A549 (cell line): Measurements from ENCODE around the gene IGSF9. TPM values are rescaled to one million over a fixed set of nuclear protein-coding genes. Genes with fewer than 3 reads are reported as not detected.
A peak's percentile ranks its signal among the peaks of the same experiment; 100 is the strongest.

Experiments
- BHLHE40 ChIP-seq: IDR thresholded peaks from 2 replicates; pipeline ENCODE4 v1.6.1; 2012; ENCODE audit warnings: low read depth, low read length, inconsistent platforms
- CBX8 ChIP-seq: fragments of 200-600 bp; sonication (generic); IDR thresholded peaks from 2 replicates; pipeline ENCODE4 v1.6.1; 2016
- CHD2 ChIP-seq: fragments of 150-350 bp; IDR thresholded peaks from 2 replicates; pipeline ENCODE4 v1.6.1; 2014; ENCODE audit warnings: low read length; ENCODE audit not compliant: partially characterized antibody
- CHD4 ChIP-seq: fragments of 200-600 bp; sonication (generic); IDR thresholded peaks from 2 replicates; pipeline ENCODE4 v1.6.1; 2016; ENCODE audit warnings: antibody characterized with exemption, mild to moderate bottlenecking, borderline replicate concordance
- ESRRA ChIP-seq: fragments of 150-350 bp; IDR thresholded peaks from 2 replicates; pipeline ENCODE4 v1.6.1; 2014; ENCODE audit warnings: mild to moderate bottlenecking, low read length, borderline replicate concordance
- FOSB ChIP-seq: fragments of 250-450 bp; sonication (Bioruptor Pico); IDR thresholded peaks from 2 replicates; pipeline ENCODE4 v1.5.0; 2020; ENCODE audit warnings: mild to moderate bottlenecking, moderate library complexity
- HDAC2 ChIP-seq: fragments of 200-600 bp; sonication (generic); IDR thresholded peaks from 2 replicates; pipeline ENCODE4 v1.6.1; 2016
- HEYL ChIP-seq: fragments of 250-450 bp; sonication (Bioruptor Pico); IDR thresholded peaks from 2 replicates; pipeline ENCODE4 v1.8.0; 2021; ENCODE audit warnings: mild to moderate bottlenecking, moderate library complexity
- HOXB13 ChIP-seq: fragments of 250-450 bp; sonication (Bioruptor Pico); IDR thresholded peaks from 2 replicates; pipeline ENCODE4 v1.5.0; 2020; ENCODE audit warnings: low read depth, mild to moderate bottlenecking, moderate library complexity
- HOXB5 ChIP-seq: fragments of 250-450 bp; sonication (Bioruptor Pico); IDR thresholded peaks from 2 replicates; pipeline ENCODE4 v1.5.0; 2020; ENCODE audit warnings: mild to moderate bottlenecking, moderate library complexity
- JUNB ChIP-seq: fragments of >200 bp; sonication (Bioruptor Twin); formaldehyde crosslinking; IDR thresholded peaks from 2 replicates; pipeline ENCODE4 v1.6.1; 2016
- KDM5A ChIP-seq: fragments of 200-600 bp; sonication (generic); IDR thresholded peaks from 2 replicates; pipeline ENCODE4 v1.6.1; 2016; ENCODE audit warnings: antibody characterized with exemption, mild to moderate bottlenecking
- MAFK ChIP-seq: fragments of 450-650 bp; IDR thresholded peaks from 2 replicates; pipeline ENCODE4 v1.6.1; 2014; ENCODE audit not compliant: partially characterized antibody
- MAZ ChIP-seq: fragments of 150-350 bp; IDR thresholded peaks from 2 replicates; pipeline ENCODE4 v1.6.1; 2014; ENCODE audit warnings: antibody characterized with exemption, low read depth, low read length, borderline replicate concordance
- MYC ChIP-seq: IDR thresholded peaks from 2 replicates; pipeline ENCODE4 v1.6.1; 2012; ENCODE audit warnings: mild to moderate bottlenecking, inconsistent platforms, low read length, improper control_type of control experiment, borderline replicate concordance
- NPAS2 ChIP-seq: fragments of 250-450 bp; sonication (Bioruptor Pico); IDR thresholded peaks from 2 replicates; pipeline ENCODE4 v1.8.0; 2022; ENCODE audit warnings: mild to moderate bottlenecking, moderate library complexity, borderline replicate concordance
- NR3C1 ChIP-seq: fragments of >200 bp; sonication (Bioruptor Twin); formaldehyde crosslinking; IDR thresholded peaks from 3 replicates; pipeline ENCODE4 v1.6.1; 2017
- PHF8 ChIP-seq: fragments of 200-600 bp; sonication (generic); IDR thresholded peaks from 2 replicates; pipeline ENCODE4 v1.6.1; 2016; ENCODE audit warnings: low read depth, mild to moderate bottlenecking, antibody characterized with exemption, moderate library complexity, borderline replicate concordance
- POLR2A ChIP-seq: IDR thresholded peaks from 2 replicates; pipeline ENCODE4 v1.6.1; 2012; ENCODE audit warnings: mild to moderate bottlenecking, low read length
- POLR2AphosphoS2 ChIP-seq: conservative IDR thresholded peaks from 2 replicates; pipeline ENCODE4 v1.6.1; 2012; ENCODE audit warnings: low read length, improper control_type of control experiment, inconsistent platforms
- RNF2 ChIP-seq: fragments of 200-600 bp; sonication (generic); IDR thresholded peaks from 2 replicates; pipeline ENCODE4 v1.6.1; 2016; ENCODE audit warnings: low read depth, mild to moderate bottlenecking, antibody characterized with exemption, moderate library complexity, borderline replicate concordance
- SMC3 ChIP-seq: fragments of >200 bp; sonication (Bioruptor Twin); formaldehyde crosslinking; IDR thresholded peaks from 3 replicates; pipeline ENCODE4 v1.6.1; 2018; ENCODE audit warnings: inconsistent platforms
- SREBF2 ChIP-seq: fragments of 450-650 bp; IDR thresholded peaks from 2 replicates; pipeline ENCODE4 v1.6.1; 2014; ENCODE audit warnings: mild to moderate bottlenecking, moderate library complexity
- TFCP2L1 ChIP-seq: fragments of 250-450 bp; sonication (Bioruptor Pico); IDR thresholded peaks from 2 replicates; pipeline ENCODE4 v1.5.0; 2021; ENCODE audit warnings: mild to moderate bottlenecking
- TP53 ChIP-seq: fragments of 250-450 bp; sonication (Bioruptor Pico); IDR thresholded peaks from 2 replicates; pipeline ENCODE4 v1.5.0; 2021; ENCODE audit warnings: mild to moderate bottlenecking, moderate library complexity
- ZC3H11A ChIP-seq: fragments of 450-650 bp; IDR thresholded peaks from 2 replicates; pipeline ENCODE4 v1.6.1; 2014; ENCODE audit warnings: antibody characterized with exemption, mild to moderate bottlenecking
- ZNF302 ChIP-seq: fragments of 250-450 bp; sonication (Bioruptor Pico); IDR thresholded peaks from 2 replicates; pipeline ENCODE4 v1.9.0; 2021; ENCODE audit warnings: inconsistent platforms, mild to moderate bottlenecking, moderate library complexity
- polyA plus RNA-seq, 4 experiments: library from polyadenylated mRNA; depleted of rRNA in 3 of 4; stranded (reverse); fragments of >200 nt; fragmentation: RNase III in 1 of 4; extraction: RNeasy Plus Mini Kit Qiagen cat#74134 plus additional on column Dnase treatment in 1 of 4; gene quantifications; 2 replicates in 3 of 4; 3 replicates in 1 of 4; pipeline ENCODE4 v1.2.3, GENCODE V29; 2011 to 2017
- TF ChIP-seq, protein P1 (sequence below): fragments of >200 bp; sonication (Bioruptor Twin); formaldehyde crosslinking; IDR thresholded peaks from 3 replicates; pipeline ENCODE4 v1.5.1; 2016
- TF ChIP-seq, protein P2 (sequence below): fragments of 450-650 bp; IDR thresholded peaks from 2 replicates; pipeline ENCODE4 v1.6.1; 2014; ENCODE audit warnings: antibody characterized with exemption
- TF ChIP-seq, protein P3 (sequence below): fragments of >200 bp; sonication (Bioruptor Twin); formaldehyde crosslinking; IDR thresholded peaks from 3 replicates; pipeline ENCODE4 v1.6.1; 2016
- TF ChIP-seq, protein P4 (sequence below): IDR thresholded peaks from 2 replicates; pipeline ENCODE4 v1.6.1; 2012
- TF ChIP-seq, protein P5 (sequence below): fragments of 150-350 bp; IDR thresholded peaks from 2 replicates; pipeline ENCODE4 v1.6.1; 2014; ENCODE audit warnings: low read depth, mild to moderate bottlenecking, low read length
- TF ChIP-seq, protein P6 (sequence below): fragments of 250-450 bp; sonication (Bioruptor Pico); IDR thresholded peaks from 2 replicates; pipeline ENCODE4 v1.5.0; 2021; ENCODE audit warnings: mild to moderate bottlenecking, moderate library complexity, borderline replicate concordance
- TF ChIP-seq, protein P7 (sequence below): fragments of >200 bp; sonication (Bioruptor Twin); formaldehyde crosslinking; IDR thresholded peaks from 2 replicates; pipeline ENCODE4 v1.6.1; 2016

IGSF9 gene
- polyA plus RNA-seq, 2 of the 4 experiments (the other 2 are of a cell fraction): 0.06 to 0.54 TPM

DNA sequence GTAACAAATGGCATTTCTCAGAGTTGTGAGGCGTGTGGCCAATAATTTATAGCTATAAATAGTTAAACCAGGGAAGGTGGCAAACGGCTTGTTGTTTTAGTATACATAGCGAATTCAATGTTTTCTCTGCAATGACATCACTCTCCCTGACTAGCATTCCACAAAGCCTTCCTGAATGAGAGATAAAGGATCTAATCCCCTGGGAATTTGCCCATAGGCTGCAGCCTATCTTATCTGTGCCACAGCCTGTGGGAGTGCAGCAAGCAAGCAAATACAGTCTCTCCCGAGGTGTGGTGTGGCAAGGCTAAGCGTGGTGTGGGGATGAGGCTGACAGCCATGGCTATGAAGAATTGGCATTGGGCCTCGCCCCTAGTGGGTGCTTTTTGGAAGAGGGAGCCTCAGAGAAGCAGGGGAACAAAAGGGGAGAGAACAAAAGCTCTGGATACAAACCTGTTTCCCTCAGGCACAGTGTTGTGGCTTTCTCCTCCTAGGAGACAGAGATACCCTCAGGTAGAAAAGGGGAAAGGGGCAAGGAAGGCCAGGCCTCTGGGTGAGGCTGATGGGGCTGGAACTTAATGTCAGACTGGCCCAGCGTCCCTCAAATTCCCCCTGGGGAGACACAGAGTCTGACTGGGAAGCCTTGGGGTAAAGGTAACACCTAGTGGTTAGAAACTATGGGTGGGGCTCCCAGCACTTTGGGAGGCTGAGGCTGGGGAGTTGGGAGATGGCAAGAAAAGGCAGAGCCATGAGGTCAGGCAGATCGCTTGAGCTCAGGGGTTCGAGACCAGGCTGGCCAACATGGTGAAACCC, 29.0 kb downstream of the IGSF9 start (continued):
- TF ChIP-seq TP53 (CRISPR knock-in tag) (peak; percentile 54; the same call in 1 of the 2 replicates), CHD2 (no peak), SREBF2 (no peak), NPAS2 (no peak), HDAC2 (no peak), POLR2AphosphoS2 (peak; percentile 94), PHF8 (no peak), NR3C1 (no peak), ZC3H11A (no peak), JUNB (peak; percentile 82), MAZ (no peak), RNF2 (no peak), CBX8 (no peak), HOXB5 (CRISPR knock-in tag) (peak; percentile 60; the same call in 1 of the 2 replicates), SMC3 (no peak), ESRRA (no peak), HEYL (CRISPR knock-in tag) (no peak), MAFK (peak; percentile 1), MYC (no peak), HOXB13 (CRISPR knock-in tag) (0 out of 2 replicates have a peak, but pooled peaks have one; percentile 27), BHLHE40 (no peak), KDM5A (no peak), POLR2A (no peak), ZNF302 (no peak), TFCP2L1 (CRISPR knock-in tag) (0 out of 2 replicates have a peak, but pooled peaks have one; percentile 21), FOSB (peak; percentile 25; the same call in 1 of the 2 replicates), CHD4 (no peak)
- TF ChIP-seq, protein P1, sequence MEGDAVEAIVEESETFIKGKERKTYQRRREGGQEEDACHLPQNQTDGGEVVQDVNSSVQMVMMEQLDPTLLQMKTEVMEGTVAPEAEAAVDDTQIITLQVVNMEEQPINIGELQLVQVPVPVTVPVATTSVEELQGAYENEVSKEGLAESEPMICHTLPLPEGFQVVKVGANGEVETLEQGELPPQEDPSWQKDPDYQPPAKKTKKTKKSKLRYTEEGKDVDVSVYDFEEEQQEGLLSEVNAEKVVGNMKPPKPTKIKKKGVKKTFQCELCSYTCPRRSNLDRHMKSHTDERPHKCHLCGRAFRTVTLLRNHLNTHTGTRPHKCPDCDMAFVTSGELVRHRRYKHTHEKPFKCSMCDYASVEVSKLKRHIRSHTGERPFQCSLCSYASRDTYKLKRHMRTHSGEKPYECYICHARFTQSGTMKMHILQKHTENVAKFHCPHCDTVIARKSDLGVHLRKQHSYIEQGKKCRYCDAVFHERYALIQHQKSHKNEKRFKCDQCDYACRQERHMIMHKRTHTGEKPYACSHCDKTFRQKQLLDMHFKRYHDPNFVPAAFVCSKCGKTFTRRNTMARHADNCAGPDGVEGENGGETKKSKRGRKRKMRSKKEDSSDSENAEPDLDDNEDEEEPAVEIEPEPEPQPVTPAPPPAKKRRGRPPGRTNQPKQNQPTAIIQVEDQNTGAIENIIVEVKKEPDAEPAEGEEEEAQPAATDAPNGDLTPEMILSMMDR: no peak
- TF ChIP-seq, protein P2, sequence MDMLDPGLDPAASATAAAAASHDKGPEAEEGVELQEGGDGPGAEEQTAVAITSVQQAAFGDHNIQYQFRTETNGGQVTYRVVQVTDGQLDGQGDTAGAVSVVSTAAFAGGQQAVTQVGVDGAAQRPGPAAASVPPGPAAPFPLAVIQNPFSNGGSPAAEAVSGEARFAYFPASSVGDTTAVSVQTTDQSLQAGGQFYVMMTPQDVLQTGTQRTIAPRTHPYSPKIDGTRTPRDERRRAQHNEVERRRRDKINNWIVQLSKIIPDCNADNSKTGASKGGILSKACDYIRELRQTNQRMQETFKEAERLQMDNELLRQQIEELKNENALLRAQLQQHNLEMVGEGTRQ: no peak
- TF ChIP-seq, protein P3, sequence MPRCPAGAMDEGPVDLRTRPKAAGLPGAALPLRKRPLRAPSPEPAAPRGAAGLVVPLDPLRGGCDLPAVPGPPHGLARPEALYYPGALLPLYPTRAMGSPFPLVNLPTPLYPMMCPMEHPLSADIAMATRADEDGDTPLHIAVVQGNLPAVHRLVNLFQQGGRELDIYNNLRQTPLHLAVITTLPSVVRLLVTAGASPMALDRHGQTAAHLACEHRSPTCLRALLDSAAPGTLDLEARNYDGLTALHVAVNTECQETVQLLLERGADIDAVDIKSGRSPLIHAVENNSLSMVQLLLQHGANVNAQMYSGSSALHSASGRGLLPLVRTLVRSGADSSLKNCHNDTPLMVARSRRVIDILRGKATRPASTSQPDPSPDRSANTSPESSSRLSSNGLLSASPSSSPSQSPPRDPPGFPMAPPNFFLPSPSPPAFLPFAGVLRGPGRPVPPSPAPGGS: peak; percentile 69; the same call in 1 of the 3 replicates
- TF ChIP-seq, protein P4, sequence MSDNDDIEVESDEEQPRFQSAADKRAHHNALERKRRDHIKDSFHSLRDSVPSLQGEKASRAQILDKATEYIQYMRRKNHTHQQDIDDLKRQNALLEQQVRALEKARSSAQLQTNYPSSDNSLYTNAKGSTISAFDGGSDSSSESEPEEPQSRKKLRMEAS: peak; percentile 91
- TF ChIP-seq, protein P5, sequence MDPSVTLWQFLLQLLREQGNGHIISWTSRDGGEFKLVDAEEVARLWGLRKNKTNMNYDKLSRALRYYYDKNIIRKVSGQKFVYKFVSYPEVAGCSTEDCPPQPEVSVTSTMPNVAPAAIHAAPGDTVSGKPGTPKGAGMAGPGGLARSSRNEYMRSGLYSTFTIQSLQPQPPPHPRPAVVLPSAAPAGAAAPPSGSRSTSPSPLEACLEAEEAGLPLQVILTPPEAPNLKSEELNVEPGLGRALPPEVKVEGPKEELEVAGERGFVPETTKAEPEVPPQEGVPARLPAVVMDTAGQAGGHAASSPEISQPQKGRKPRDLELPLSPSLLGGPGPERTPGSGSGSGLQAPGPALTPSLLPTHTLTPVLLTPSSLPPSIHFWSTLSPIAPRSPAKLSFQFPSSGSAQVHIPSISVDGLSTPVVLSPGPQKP: no peak
- TF ChIP-seq, protein P6, sequence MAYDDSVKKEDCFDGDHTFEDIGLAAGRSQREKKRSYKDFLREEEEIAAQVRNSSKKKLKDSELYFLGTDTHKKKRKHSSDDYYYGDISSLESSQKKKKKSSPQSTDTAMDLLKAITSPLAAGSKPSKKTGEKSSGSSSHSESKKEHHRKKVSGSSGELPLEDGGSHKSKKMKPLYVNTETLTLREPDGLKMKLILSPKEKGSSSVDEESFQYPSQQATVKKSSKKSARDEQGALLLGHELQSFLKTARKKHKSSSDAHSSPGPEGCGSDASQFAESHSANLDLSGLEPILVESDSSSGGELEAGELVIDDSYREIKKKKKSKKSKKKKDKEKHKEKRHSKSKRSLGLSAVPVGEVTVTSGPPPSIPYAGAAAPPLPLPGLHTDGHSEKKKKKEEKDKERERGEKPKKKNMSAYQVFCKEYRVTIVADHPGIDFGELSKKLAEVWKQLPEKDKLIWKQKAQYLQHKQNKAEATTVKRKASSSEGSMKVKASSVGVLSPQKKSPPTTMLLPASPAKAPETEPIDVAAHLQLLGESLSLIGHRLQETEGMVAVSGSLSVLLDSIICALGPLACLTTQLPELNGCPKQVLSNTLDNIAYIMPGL (CRISPR knock-in tag): no peak
- TF ChIP-seq, protein P7, sequence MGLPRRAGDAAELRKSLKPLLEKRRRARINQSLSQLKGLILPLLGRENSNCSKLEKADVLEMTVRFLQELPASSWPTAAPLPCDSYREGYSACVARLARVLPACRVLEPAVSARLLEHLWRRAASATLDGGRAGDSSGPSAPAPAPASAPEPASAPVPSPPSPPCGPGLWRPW: no peak
